HEK293 (cell line): ENCODE data around the gene BCR.

Experiments
- CTCF ChIP-seq: fragments of 450-650 bp; formaldehyde crosslinking; IDR thresholded peaks from 2 replicates; pipeline ENCODE4 v1.5.1; 2016; ENCODE audit warnings: missing biosample characterization, missing genetic modification characterization
- ELK4 ChIP-seq: IDR thresholded peaks from 2 replicates; pipeline ENCODE4 v1.6.1; 2011; ENCODE audit warnings: mild to moderate bottlenecking, low read depth, low read length, borderline replicate concordance
- GLI2 ChIP-seq: fragments of 450-650 bp; formaldehyde crosslinking; IDR thresholded peaks from 2 replicates; pipeline ENCODE4; 2017; ENCODE audit warnings: missing biosample characterization, missing genetic modification characterization, low read depth, borderline replicate concordance
- PRDM1 ChIP-seq: fragments of 450-650 bp; formaldehyde crosslinking; IDR thresholded peaks from 2 replicates; pipeline ENCODE4; 2016; ENCODE audit warnings: missing biosample characterization, missing genetic modification characterization

GRCh38 chr22:23315341-23315917 is 135.1 kb downstream of the BCR start:
- TF ChIP-seq CTCF (tag by site-specific recombination) (peak; percentile 62), GLI2 (tag by site-specific recombination) (no peak), ELK4 (no peak), PRDM1 (tag by site-specific recombination) (no peak)
